CD4-positive, alpha-beta T cell treated with Interleukin-21 for 1 hour (primary cell): ENCODE results near the gene BRI3.
A peak's percentile ranks its signal among the peaks of the same experiment; 100 is the strongest.

Source experiments
- DNase-seq: peaks from one replicate; pipeline ENCODE4 v3.0.0-alpha.2; 2020

BRI3 gene

DNA sequence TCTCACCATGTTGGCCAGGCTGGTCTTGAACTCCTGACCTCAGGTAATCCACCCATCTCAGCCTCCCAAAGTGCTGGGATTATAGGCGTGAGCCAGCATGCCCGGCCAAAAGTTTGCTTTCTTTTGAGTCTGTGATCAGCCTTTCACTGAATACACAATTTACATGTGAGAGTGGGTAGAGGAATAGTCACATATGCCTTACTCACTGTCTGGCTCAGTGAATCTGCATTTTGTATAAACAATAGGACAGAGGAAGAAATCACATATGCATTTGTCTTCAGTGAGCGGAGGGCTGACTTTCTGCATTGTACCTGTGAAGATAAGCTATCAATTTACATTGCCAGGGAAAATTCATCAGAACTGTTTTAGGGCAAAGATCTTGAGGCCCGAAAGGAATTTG, 27.0 kb upstream of the BRI3 start:
- no peak for DNase-seq

DNA sequence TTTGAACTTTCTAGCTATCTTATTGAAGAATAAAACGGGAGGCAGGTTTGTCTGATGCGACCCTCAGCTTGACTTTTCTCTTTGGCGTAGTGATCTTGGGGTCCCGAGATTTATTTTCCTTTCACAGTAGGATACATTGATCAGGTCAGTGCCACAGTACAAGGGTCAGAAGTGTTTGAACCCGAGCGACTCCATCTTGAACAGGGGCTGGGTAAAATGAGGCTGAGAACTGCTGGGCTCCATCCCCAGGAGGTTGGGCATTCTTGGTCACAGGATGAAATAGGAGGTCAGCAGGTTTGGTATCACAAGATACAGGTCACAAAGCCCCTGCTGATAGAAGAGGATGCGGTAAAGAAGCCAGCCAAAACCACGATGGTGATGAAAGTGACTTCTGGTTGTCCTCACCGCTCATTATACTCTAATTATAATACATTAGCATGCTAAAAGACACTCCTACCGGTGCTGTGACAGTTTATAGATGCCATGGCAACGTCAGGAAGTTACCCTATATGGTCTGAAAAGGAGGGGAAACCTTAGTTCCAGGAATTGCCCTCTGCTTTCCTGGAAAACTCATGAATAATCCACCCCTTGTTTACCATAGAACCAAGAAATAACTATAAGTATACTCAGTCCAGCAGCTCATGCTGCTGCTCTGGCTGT, 26.4 kb upstream of the BRI3 start:
- peak; percentile 52 for DNase-seq

DNA sequence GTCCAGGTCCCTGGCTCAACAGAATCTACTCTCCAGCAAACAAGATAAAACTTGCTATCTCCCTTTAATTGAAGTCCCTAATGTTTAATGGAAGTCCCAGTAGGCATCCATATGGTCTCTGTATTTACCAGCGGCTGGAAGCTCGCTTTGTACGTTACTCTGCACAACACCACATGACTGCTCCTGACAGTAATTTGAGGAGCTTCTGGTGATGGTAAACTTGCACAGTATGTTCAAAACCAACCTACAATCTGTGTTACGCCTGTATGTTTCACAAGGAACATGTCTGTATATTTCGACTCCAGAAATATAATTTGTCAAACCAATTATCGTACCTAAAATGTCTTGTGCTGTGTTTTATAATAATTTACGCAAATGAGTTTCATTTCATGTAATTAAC, 25.1 kb upstream of the BRI3 start:
- no peak for DNase-seq

DNA sequence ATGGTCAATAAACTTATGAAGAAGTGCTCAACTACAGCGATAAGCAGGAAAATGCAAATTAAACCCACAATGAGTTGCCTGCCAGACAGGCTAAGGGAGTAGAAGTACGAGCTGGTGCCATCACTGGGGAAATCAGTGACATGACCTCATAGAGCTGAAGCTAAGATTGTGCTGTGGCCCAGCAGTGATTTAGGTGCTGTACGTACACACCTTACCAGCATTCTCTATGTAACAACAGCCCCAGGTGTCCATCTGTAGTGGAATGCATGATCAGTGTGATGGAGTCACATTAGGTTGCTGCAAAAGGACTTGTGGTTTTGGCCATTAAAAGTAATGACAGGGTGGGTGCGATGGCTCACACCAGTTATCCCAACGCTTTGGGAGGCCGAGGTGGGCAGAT, 23.8 kb upstream of the BRI3 start:
- DNase-seq: no peak

GRCh38 chr7:98265841-98266271, 15.6 kb upstream of the BRI3 start:
- no peak for DNase-seq

- peak; percentile 9 for DNase-seq
Observed at GRCh38 chr7:98266840-98267239, 14.6 kb upstream of the BRI3 start.

GRCh38 chr7:98267303-98267702, 14.2 kb upstream of the BRI3 start:
- DNase-seq: no peak

- no peak for DNase-seq
Observed at GRCh38 chr7:98276241-98276761, 5.2 kb upstream of the BRI3 start.

DNA sequence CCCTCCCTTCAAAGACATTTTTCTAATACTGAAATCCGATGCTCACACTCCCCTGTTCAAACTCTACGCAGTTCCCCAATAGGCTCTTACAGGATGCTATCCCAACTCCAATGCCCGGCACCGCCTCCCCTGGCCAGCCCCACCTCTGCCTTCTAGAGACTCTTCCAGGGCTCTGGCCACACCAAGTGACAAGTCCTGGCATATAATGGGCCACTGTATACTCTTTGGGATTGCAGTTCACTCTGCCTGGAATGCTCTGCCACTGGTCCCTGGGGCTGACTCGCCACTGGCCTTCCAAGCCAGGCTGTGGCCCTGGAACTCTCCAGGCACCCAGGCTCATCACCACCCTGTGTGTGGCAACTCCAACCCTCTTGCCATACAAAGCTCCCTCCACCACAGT, 3.1 kb upstream of the BRI3 start:
- DNase-seq: no peak

DNA sequence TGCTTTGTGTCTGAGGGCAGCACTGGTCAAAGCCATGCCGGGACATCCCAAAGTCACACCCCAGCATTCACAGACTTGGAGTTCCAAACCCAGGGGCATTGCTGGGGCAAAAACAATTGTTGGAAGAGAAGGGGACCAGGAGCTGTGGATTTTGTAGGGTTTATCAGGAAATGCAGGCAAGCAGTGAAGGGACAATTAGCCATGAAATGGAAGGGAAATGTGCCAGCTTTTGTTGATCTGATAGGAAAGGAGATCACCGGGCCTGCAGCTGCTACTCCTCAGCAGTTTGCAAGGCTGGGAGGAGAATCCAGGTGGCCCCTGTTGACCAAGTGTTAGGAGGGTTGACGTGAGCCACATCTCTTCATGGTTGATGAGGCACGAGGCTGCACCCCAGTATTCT, 2.5 kb upstream of the BRI3 start:
- no peak for DNase-seq

- no peak for DNase-seq
Observed at GRCh38 chr7:98280296-98280695, 1.2 kb upstream of the BRI3 start.

GRCh38 chr7:98281757-98282606, 496 bp downstream of the BRI3 start:
- no peak for DNase-seq

GRCh38 chr7:98282703-98283102, 1.2 kb downstream of the BRI3 start:
- no peak for DNase-seq

GRCh38 chr7:98283127-98283886, 1.8 kb downstream of the BRI3 start:
- peak; percentile 12 for DNase-seq

GRCh38 chr7:98283887-98284222, 2.4 kb downstream of the BRI3 start:
- DNase-seq: no peak

GRCh38 chr7:98284335-98285036, 3.0 kb downstream of the BRI3 start:
- DNase-seq: no peak

- no peak for DNase-seq
Observed at GRCh38 chr7:98285157-98286092, 3.9 kb downstream of the BRI3 start.

DNA sequence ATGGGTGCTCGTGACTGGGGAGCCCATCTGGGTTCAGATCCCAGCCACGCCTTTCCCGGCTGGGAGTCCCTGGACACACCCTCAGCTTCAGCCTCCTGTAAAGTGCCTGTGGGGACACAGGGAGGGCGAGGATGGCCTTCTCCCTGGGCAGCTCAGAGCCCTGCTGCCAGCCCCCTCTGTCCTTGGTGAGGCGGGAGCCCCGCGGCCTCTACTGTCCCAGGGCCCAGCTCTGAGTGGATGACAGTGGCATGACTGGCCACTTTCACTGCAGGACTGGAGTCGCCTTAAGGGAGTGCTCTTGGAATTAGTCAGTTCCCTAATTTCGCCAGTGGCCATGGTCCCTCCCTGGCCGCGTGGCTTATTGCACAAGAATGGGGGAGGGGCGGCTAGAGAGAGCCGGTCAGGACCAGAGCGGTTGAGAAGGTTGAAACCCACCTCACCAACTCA, 4.6 kb downstream of the BRI3 start:
- peak; percentile 14 for DNase-seq

- DNase-seq: no peak
Observed at GRCh38 chr7:98286701-98287485, 5.4 kb downstream of the BRI3 start.

GRCh38 chr7:98287486-98287959, 6.0 kb downstream of the BRI3 start:
- no peak for DNase-seq
